M059J (cell line): Measurements from ENCODE around the gene H2BW1. TPM values are rescaled to one million over a fixed set of nuclear protein-coding genes. Genes with fewer than 3 reads are reported as not detected.
"Not testable (repeated sequence)": the region's sequence is repeated elsewhere in the genome, so short reads cannot be mapped to it uniquely, and the experiment has no call there.

Experiments used
- DNase-seq: peaks from one replicate; pipeline ENCODE4 v3.0.0-alpha.2; 2012; ENCODE audit warnings: low read depth
- total RNA-seq: library from RNA; depleted of rRNA; stranded (reverse); fragments of >200 nt; shearing (Covaris generic); gene quantifications from 2 replicates; pipeline ENCODE4 v1.2.3, GENCODE V29; 2014; rRNA removed

The H2BW1 gene
- total RNA-seq, result not detected in 2 replicates

GRCh38 chrX:104013606-104014005 lies at the start of gene H2BW1:
Gene H2BW1 (minus strand): TSS chrX:104013708. CDS start chrX:104013576, 132 bp downstream.
- DNase-seq, result no peak

- DNase-seq, result not testable (repeated sequence)
Measured at GRCh38 chrX:104062636-104063035, 49.1 kb upstream of the H2BW1 start.

- DNase-seq, result not testable (repeated sequence)
Measured at GRCh38 chrX:104054956-104055355, 41.4 kb upstream of the H2BW1 start.

- no peak for DNase-seq
Measured at GRCh38 chrX:104047171-104047570, 33.7 kb upstream of the H2BW1 start.

- DNase-seq, result no peak
Measured at GRCh38 chrX:104045642-104046041, 32.1 kb upstream of the H2BW1 start.

- DNase-seq, result no peak
Measured at GRCh38 chrX:104041003-104041402, 27.5 kb upstream of the H2BW1 start.

- no peak for DNase-seq
Measured at GRCh38 chrX:104039689-104040505, 26.4 kb upstream of the H2BW1 start, which contains the start of gene H2BW2. Gene H2BW2 (plus strand): TSS chrX:104039956. CDS start chrX:104039995, 39 bp downstream.

GRCh38 chrX:104018126-104018525 lies 4.6 kb upstream of the H2BW1 start:
- no peak for DNase-seq

GRCh38 chrX:104015576-104015975 lies 2.1 kb upstream of the H2BW1 start:
- DNase-seq, result not testable (repeated sequence)

- DNase-seq, result no peak
Measured at GRCh38 chrX:104013158-104013557, 350 bp downstream of the H2BW1 start.

- no peak for DNase-seq
Measured at GRCh38 chrX:104008831-104009230, 4.7 kb downstream of the H2BW1 start.

GRCh38 chrX:103999234-103999633 lies 14.3 kb downstream of the H2BW1 start:
- no peak for DNase-seq

GRCh38 chrX:103983508-103983907 lies 30.0 kb downstream of the H2BW1 start:
- DNase-seq, result not testable (repeated sequence)

GRCh38 chrX:103962411-103963278 lies 50.9 kb downstream of the H2BW1 start, which contains the start of gene TMSB15B:
Gene TMSB15B (plus strand): TSS chrX:103962627.
- DNase-seq, result not testable (repeated sequence)

Other genes with a start within 250 kb of the H2BW1 start
- not detected in 2 replicates for gene PLP1, start 236.9 kb downstream of the H2BW1 start, total RNA-seq
- gene RAB9B, start 181.5 kb downstream of the H2BW1 start, total RNA-seq, result 3.2 and 5.5 TPM in 2 replicates
- gene TMSB15B, start 51.1 kb downstream of the H2BW1 start, total RNA-seq, result 27.8 and 34.3 TPM in 2 replicates
- gene H2BW2, start 26.2 kb upstream of the H2BW1 start, total RNA-seq, result not detected in 2 replicates
- 3.5 and 7.8 TPM in 2 replicates for gene TMSB15C, start 62.5 kb upstream of the H2BW1 start, total RNA-seq
- gene ZCCHC18, start 98.8 kb upstream of the H2BW1 start, total RNA-seq, result 1.7 TPM in 1 of 2 replicates, not detected in the other
- 4.9 and 11.0 TPM in 2 replicates for gene SLC25A53, start 143.3 kb upstream of the H2BW1 start, total RNA-seq
- gene FAM199X, start 152.7 kb upstream of the H2BW1 start, total RNA-seq, result 24.1 and 35.2 TPM in 2 replicates
- not detected in 2 replicates for gene ESX1, start 241.2 kb upstream of the H2BW1 start, total RNA-seq